Neuron (in vitro differentiated cells): Measurements from ENCODE around the gene KRT84.
"Not testable (repeated sequence)": the region's sequence is repeated elsewhere in the genome, so short reads cannot be mapped to it uniquely, and the experiment has no call there.

Experiments
- H2AFZ ChIP-seq: one replicate; pipeline ENCODE4 v1.6.1; 2013; ENCODE audit warnings: low read depth, mild to moderate bottlenecking, inconsistent platforms, low read length, moderate library complexity
- H3K27me3 ChIP-seq: one replicate; pipeline ENCODE4 v1.6.1; 2013; ENCODE audit warnings: low read length; ENCODE audit not compliant: insufficient read depth
- H3K36me3 ChIP-seq: one replicate; pipeline ENCODE4 v1.6.1; 2013; ENCODE audit warnings: low read length; ENCODE audit not compliant: insufficient read depth
- H3K4me1 ChIP-seq: one replicate; pipeline ENCODE4 v1.6.1; 2013; ENCODE audit warnings: low read length; ENCODE audit not compliant: insufficient read depth
- H3K4me3 ChIP-seq: 2 replicates; pipeline ENCODE4 v1.5.1; 2013; ENCODE audit warnings: mild to moderate bottlenecking, low read length, moderate library complexity
- H3K9me3 ChIP-seq: one replicate; pipeline ENCODE4 v1.6.1; 2013; ENCODE audit warnings: low read length

Gene KRT84

GRCh38 chr12:52349196-52349595 is 36.3 kb downstream of the KRT84 start:
- Histone ChIP-seq H3K9me3 (no peaks in the 10 kb centered on the region), H2AFZ (no peak overlapping the region), H3K36me3 (no peaks in the 10 kb centered on the region), H3K27me3 (peaks cover 3% of the 10 kb centered on the region), H3K4me1 (no peaks in the 10 kb centered on the region), H3K4me3 (no peak overlapping the region)

- Histone ChIP-seq H3K9me3 (no peaks in the 10 kb centered on the region), H3K4me3 (no peak overlapping the region), H2AFZ (no peak overlapping the region), H3K27me3 (peaks cover 3% of the 10 kb centered on the region), H3K36me3 (no peaks in the 10 kb centered on the region), H3K4me1 (no peaks in the 10 kb centered on the region)
Measured at GRCh38 chr12:52347551-52348510, 37.6 kb downstream of the KRT84 start.

- H3K36me3 ChIP-seq, result no peaks in the 10 kb centered on the region
- peaks cover 3% of the 10 kb centered on the region for H3K27me3 ChIP-seq
- no peaks in the 10 kb centered on the region for H3K4me1 ChIP-seq
- H2AFZ ChIP-seq, result no peak overlapping the region
- H3K4me3 ChIP-seq, result no peak overlapping the region
- no peaks in the 10 kb centered on the region for H3K9me3 ChIP-seq
Measured at GRCh38 chr12:52347016-52347415, 38.4 kb downstream of the KRT84 start.

- no peak overlapping the region for H3K4me3 ChIP-seq
- no peaks in the 10 kb centered on the region for H3K36me3 ChIP-seq
- H3K27me3 ChIP-seq, result peaks cover 3% of the 10 kb centered on the region
- H3K9me3 ChIP-seq, result no peaks in the 10 kb centered on the region
- H3K4me1 ChIP-seq, result no peaks in the 10 kb centered on the region
- no peak overlapping the region for H2AFZ ChIP-seq
Measured at GRCh38 chr12:52346593-52346992, 38.9 kb downstream of the KRT84 start.

- H3K36me3 ChIP-seq, H3K4me1 ChIP-seq, H3K4me3 ChIP-seq, H2AFZ ChIP-seq, H3K9me3 ChIP-seq, H3K27me3 ChIP-seq: not testable (repeated sequence)
Measured at GRCh38 chr12:52345041-52345440, 40.4 kb downstream of the KRT84 start.

- H3K4me3 ChIP-seq, result no peak overlapping the region
- peaks cover 3% of the 10 kb centered on the region for H3K27me3 ChIP-seq
- H3K4me1 ChIP-seq, result no peaks in the 10 kb centered on the region
- no peaks in the 10 kb centered on the region for H3K9me3 ChIP-seq
- no peaks in the 10 kb centered on the region for H3K36me3 ChIP-seq
- no peak overlapping the region for H2AFZ ChIP-seq
Measured at GRCh38 chr12:52344111-52344510, 41.3 kb downstream of the KRT84 start.

GRCh38 chr12:52343550-52343949 is 41.9 kb downstream of the KRT84 start:
- no peak overlapping the region for H3K4me3 ChIP-seq
- H3K9me3 ChIP-seq, result no peaks in the 10 kb centered on the region
- peaks cover 6% of the 10 kb centered on the region for H3K27me3 ChIP-seq
- no peaks in the 10 kb centered on the region for H3K36me3 ChIP-seq
- H2AFZ ChIP-seq, result no peak overlapping the region
- no peaks in the 10 kb centered on the region for H3K4me1 ChIP-seq

GRCh38 chr12:52342781-52343490 is 42.5 kb downstream of the KRT84 start:
- H3K9me3 ChIP-seq, result no peaks in the 10 kb centered on the region
- H3K36me3 ChIP-seq, result no peaks in the 10 kb centered on the region
- H3K27me3 ChIP-seq, result peaks cover 3% of the 10 kb centered on the region
- no peak overlapping the region for H2AFZ ChIP-seq
- no peaks in the 10 kb centered on the region for H3K4me1 ChIP-seq
- H3K4me3 ChIP-seq, result no peak overlapping the region

- Histone ChIP-seq H3K9me3 (no peaks in the 10 kb centered on the region), H3K36me3 (no peaks in the 10 kb centered on the region), H2AFZ (no peak overlapping the region), H3K4me1 (no peaks in the 10 kb centered on the region), H3K27me3 (peaks cover 2% of the 10 kb centered on the region), H3K4me3 (no peak overlapping the region)
Measured at GRCh38 chr12:52341066-52341580, 44.3 kb downstream of the KRT84 start.

- Histone ChIP-seq H3K4me1 (no peaks in the 10 kb centered on the region), H2AFZ (no peak overlapping the region), H3K4me3 (no peak overlapping the region), H3K36me3 (no peaks in the 10 kb centered on the region), H3K27me3 (peaks cover 2% of the 10 kb centered on the region), H3K9me3 (no peaks in the 10 kb centered on the region)
Measured at GRCh38 chr12:52338241-52338960, 47.1 kb downstream of the KRT84 start.

GRCh38 chr12:52337054-52337453 is 48.4 kb downstream of the KRT84 start:
- no peak overlapping the region for H3K4me3 ChIP-seq
- no peaks in the 10 kb centered on the region for H3K4me1 ChIP-seq
- no peaks in the 10 kb centered on the region for H3K9me3 ChIP-seq
- H2AFZ ChIP-seq, result no peak overlapping the region
- peaks cover 2% of the 10 kb centered on the region for H3K27me3 ChIP-seq
- H3K36me3 ChIP-seq, result no peaks in the 10 kb centered on the region

- no peak overlapping the region for H3K4me3 ChIP-seq
- peaks cover 2% of the 10 kb centered on the region for H3K27me3 ChIP-seq
- no peaks in the 10 kb centered on the region for H3K36me3 ChIP-seq
Measured at GRCh38 chr12:52336641-52337040, 48.8 kb downstream of the KRT84 start.

More at GRCh38 chr12:52336641-52337040, 48.8 kb downstream of the KRT84 start:
- Histone ChIP-seq H3K9me3 (no peaks in the 10 kb centered on the region), H3K4me1 (no peaks in the 10 kb centered on the region), H2AFZ (no peak overlapping the region)
